GM21723 (cell line): ENCODE measurements around the gene GNAZ.
"Not testable (repeated sequence)": the region's sequence is repeated elsewhere in the genome, so short reads cannot be mapped to it uniquely, and the experiment has no call there.

Source experiments
- ATAC-seq: cut with Tn5 transposase; IDR thresholded peaks from one replicate; pipeline ENCODE4 v1.9.1; 2021; ENCODE audit warnings: mild to moderate bottlenecking, moderate library complexity; ENCODE audit not compliant: unreplicated experiment

The GNAZ gene

GRCh38 chr22:23070418-23071229, at the start of gene GNAZ:
TSS of gene GNAZ (plus strand) at chr22:23070519. CDS start at chr22:23095696, 25,177 bp downstream.
- ATAC-seq = peak; percentile 12

- ATAC-seq = no peak
Measured at GRCh38 chr22:23020659-23021293, 49.5 kb upstream of the GNAZ start.

- ATAC-seq = not testable (repeated sequence)
Measured at GRCh38 chr22:23021660-23022353, 48.5 kb upstream of the GNAZ start.

GRCh38 chr22:23023294-23023693, 47.0 kb upstream of the GNAZ start:
- ATAC-seq = no peak

GRCh38 chr22:23026777-23027176, 43.5 kb upstream of the GNAZ start:
- no peak for ATAC-seq

GRCh38 chr22:23027849-23028248, 42.5 kb upstream of the GNAZ start:
- ATAC-seq = not testable (repeated sequence)

GRCh38 chr22:23029521-23030228, 40.6 kb upstream of the GNAZ start:
- no peak for ATAC-seq

GRCh38 chr22:23031381-23031780, 38.9 kb upstream of the GNAZ start:
- no peak for ATAC-seq

GRCh38 chr22:23031786-23032185, 38.5 kb upstream of the GNAZ start:
- no peak for ATAC-seq

GRCh38 chr22:23032658-23033057, 37.7 kb upstream of the GNAZ start:
- ATAC-seq = no peak

GRCh38 chr22:23033116-23033905, 37.0 kb upstream of the GNAZ start:
- ATAC-seq = no peak

- no peak for ATAC-seq
Measured at GRCh38 chr22:23034621-23035556, 35.4 kb upstream of the GNAZ start.

- no peak for ATAC-seq
Measured at GRCh38 chr22:23035557-23036277, 34.6 kb upstream of the GNAZ start.

GRCh38 chr22:23036684-23037428, 33.5 kb upstream of the GNAZ start:
- no peak for ATAC-seq

GRCh38 chr22:23037429-23038333, 32.6 kb upstream of the GNAZ start:
- ATAC-seq = no peak

- ATAC-seq = no peak
Measured at GRCh38 chr22:23038334-23038642, 32.0 kb upstream of the GNAZ start.

- ATAC-seq = no peak
Measured at GRCh38 chr22:23038902-23039301, 31.4 kb upstream of the GNAZ start.
